ENCODE data around the gene CCDC54.

Gene CCDC54

GRCh38 chr3:107411056-107411455 is 33.8 kb downstream of the CCDC54 start:
- DNase-seq (ENCODE audit: low read depth) = no peak
- TF ChIP-seq CTCF (conservative IDR thresholded peaks at IDR 0.05; ENCODE audit: control insufficient read depth, insufficient read depth, low read depth, low read length) = no peak
- no peak overlapping the region for H3K4me3 ChIP-seq (ENCODE audit: control insufficient read depth, low read depth, low read length)

- TF ChIP-seq CTCF (conservative IDR thresholded peaks at IDR 0.05; ENCODE audit: control insufficient read depth, insufficient read depth, low read depth, low read length) = no peak
- H3K4me3 ChIP-seq (ENCODE audit: control insufficient read depth, low read depth, low read length) = no peak overlapping the region
- no peak for DNase-seq (ENCODE audit: low read depth)
Observed at GRCh38 chr3:107411779-107412178, 34.5 kb downstream of the CCDC54 start.

DNA sequence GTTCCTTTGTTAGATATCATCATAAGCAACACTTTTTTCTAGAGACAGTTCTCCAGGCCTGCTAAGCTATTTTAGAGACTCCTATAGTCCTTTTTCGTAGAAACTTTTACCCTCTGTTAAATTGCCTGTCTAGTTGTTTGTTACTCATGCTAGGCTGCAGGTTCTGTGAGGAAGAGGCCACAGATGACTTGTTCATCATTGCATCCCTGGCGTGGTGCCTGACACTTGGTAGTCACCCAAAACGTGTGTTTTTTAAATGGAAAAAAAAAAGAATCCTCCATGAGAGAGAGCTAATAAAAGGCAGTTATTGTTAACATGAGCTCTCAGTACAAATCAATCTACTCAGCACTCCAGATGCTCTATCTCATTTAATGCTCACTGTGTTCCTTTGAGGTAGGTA is 35.1 kb downstream of the CCDC54 start:
- peak; percentile 80 for DNase-seq (ENCODE audit: low read depth)
- H3K4me3 ChIP-seq (ENCODE audit: control insufficient read depth, low read depth, low read length) = no peak overlapping the region
- TF ChIP-seq CTCF (conservative IDR thresholded peaks at IDR 0.05; ENCODE audit: control insufficient read depth, insufficient read depth, low read depth, low read length) = no peak

GRCh38 chr3:107413264-107413663 is 36.0 kb downstream of the CCDC54 start:
- TF ChIP-seq CTCF (conservative IDR thresholded peaks at IDR 0.05; ENCODE audit: control insufficient read depth, insufficient read depth, low read depth, low read length) = no peak
- H3K4me3 ChIP-seq (ENCODE audit: control insufficient read depth, low read depth, low read length) = no peak overlapping the region
- DNase-seq (ENCODE audit: low read depth) = no peak

DNA sequence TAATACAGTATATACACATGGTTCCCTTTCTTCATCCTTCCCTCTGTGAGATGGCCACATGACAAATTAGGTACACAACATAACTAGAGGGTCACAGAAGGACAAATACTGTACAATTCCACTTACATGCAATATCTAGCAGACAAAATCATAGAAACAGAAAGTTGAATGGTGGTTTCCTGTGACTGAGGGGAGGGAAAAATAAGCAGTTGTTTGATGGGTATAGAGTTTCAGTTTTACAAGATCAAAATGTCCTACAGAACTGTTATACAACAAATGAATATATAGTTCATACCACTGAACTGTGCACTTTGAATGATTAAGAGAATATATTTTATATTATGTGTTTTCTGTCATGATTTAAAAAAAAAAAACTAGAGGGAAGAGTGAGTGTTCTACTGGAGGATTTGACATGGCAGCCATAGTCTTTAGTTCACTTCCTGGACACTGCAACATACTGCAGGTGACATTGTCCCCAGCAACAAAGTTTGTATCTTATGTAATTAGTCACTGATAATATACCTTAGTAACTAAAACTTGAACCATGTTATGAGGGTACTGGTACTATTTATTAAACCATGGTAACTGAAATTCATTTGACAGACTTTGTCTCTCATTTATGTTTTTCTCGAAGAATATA is 37.2 kb downstream of the CCDC54 start:
- no peak for DNase-seq (ENCODE audit: low read depth)
- no peak overlapping the region for H3K4me3 ChIP-seq (ENCODE audit: control insufficient read depth, low read depth, low read length)
- TF ChIP-seq CTCF (conservative IDR thresholded peaks at IDR 0.05; ENCODE audit: control insufficient read depth, insufficient read depth, low read depth, low read length) = no peak

DNA sequence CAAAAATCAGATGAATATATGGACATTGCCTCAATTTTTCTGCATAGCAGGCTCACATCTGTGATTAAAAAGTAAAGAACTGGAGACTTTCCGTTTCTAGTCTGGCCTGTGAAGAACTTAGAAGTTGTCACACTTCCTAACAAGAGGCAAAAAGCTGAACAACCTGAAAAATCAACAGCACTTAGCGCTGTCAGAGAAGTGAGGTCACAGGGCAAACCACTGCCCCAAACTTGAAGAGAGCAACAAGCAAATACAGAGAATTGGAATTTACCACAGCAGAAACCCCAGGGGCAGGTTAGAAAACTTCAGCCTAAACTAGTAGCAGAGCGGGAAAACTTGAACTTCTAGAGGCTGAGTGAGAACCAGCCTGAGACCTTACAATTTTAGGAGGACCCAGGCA is 38.9 kb downstream of the CCDC54 start:
- no peak overlapping the region for H3K4me3 ChIP-seq (ENCODE audit: control insufficient read depth, low read depth, low read length)
- no peak for DNase-seq (ENCODE audit: low read depth)
- no peak for TF ChIP-seq CTCF (conservative IDR thresholded peaks at IDR 0.05; ENCODE audit: control insufficient read depth, insufficient read depth, low read depth, low read length)

GRCh38 chr3:107416886-107417285 is 39.6 kb downstream of the CCDC54 start:
- no peak overlapping the region for H3K4me3 ChIP-seq (ENCODE audit: control insufficient read depth, low read depth, low read length)
- no peak for TF ChIP-seq CTCF (conservative IDR thresholded peaks at IDR 0.05; ENCODE audit: control insufficient read depth, insufficient read depth, low read depth, low read length)
- peak; percentile 34 for DNase-seq (ENCODE audit: low read depth)
